AG04450 (cell line): Measurements from ENCODE around the gene ATP2B2. TPM values are rescaled to one million over a fixed set of nuclear protein-coding genes. Genes with fewer than 3 reads are reported as not detected.

Experiments used
- CTCF ChIA-PET: fragments of 300-600, 350-600 bp; formaldehyde crosslinking; extraction: SDS; loops from one replicate; lab custom pipeline; 2022; ENCODE audit warnings: antibody characterized with exemption, inconsistent platforms; lab: Charles Lee
- POLR2A ChIA-PET: fragments of 350-600 bp; formaldehyde crosslinking; extraction: SDS; loops from one replicate; lab custom pipeline; 2021; ENCODE audit warnings: antibody characterized with exemption, inconsistent platforms; lab: Yijun Ruan, JAX
- DNase-seq: peaks from one replicate; pipeline ENCODE4 v3.0.0-alpha.2; 2011; ENCODE audit warnings: low read depth, low spot score
- H3K27ac ChIP-seq: one replicate; pipeline ENCODE4 v1.5.1; 2012; ENCODE audit warnings: low read depth, low read length, control low read depth
- H3K27me3 ChIP-seq: one replicate; pipeline ENCODE4 v1.6.0; 2012; ENCODE audit warnings: low read length; ENCODE audit not compliant: control insufficient read depth, insufficient read depth
- H3K4me3 ChIP-seq: 2 replicates; pipeline ENCODE4 v1.5.1; 2011; ENCODE audit warnings: mild to moderate bottlenecking, low read depth, low read length, control low read depth
- H3K9me3 ChIP-seq: 2 replicates; pipeline ENCODE4 v1.5.1; 2012; ENCODE audit warnings: low read length; ENCODE audit not compliant: control insufficient read depth, insufficient read depth
- CTCF ChIP-seq: IDR thresholded peaks from 2 replicates; pipeline ENCODE4 v1.5.1; 2011; ENCODE audit warnings: low read depth, low read length, control low read depth, inconsistent platforms
- polyA plus RNA-seq: library from polyadenylated mRNA; depleted of rRNA; stranded (reverse); fragments of >200 nt; gene quantifications from 2 replicates; pipeline ENCODE4 v1.2.3, GENCODE V29; 2011

The ATP2B2 gene
- polyA plus RNA-seq, 1 experiment = 0.01 TPM

- H3K27ac ChIP-seq = no peak overlapping the region
- POLR2A ChIA-PET = no interaction called here
- CTCF ChIA-PET = no interaction called here
- TF ChIP-seq CTCF = no peak
- peaks cover 4% of the 10 kb centered on the region for H3K9me3 ChIP-seq
- DNase-seq = no peak
- peaks cover 7% of the 10 kb centered on the region for H3K27me3 ChIP-seq
- H3K4me3 ChIP-seq = no peak overlapping the region
Measured at GRCh38 chr3:10371789-10372188, 133.6 kb downstream of the ATP2B2 start.

DNA sequence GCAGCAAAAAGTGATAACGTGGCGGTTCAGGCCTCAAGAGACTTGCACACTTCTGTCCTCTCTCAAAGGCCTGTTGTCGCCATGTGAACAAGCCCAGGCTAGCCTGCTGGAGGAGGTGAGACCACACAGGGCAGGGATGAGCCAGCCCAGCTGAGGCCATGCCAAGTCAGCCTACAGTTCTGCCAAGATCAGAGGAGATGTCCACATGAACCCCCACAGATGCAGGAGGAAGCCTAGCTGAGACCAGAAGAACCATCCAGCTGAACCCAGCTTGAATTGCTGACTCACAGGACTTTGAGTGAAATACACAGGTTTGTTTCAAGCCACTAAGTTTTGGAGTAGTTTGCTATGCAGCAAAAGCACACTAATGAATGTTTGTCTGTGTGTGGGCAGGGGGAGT, 134.2 kb downstream of the ATP2B2 start:
- peak overlapping the region; percentile 41 for H3K27ac ChIP-seq
- no peak overlapping the region for H3K4me3 ChIP-seq
- peaks cover 2% of the 10 kb centered on the region for H3K27me3 ChIP-seq
- ChIA-PET CTCF (interaction anchor here (1.8 kb wide), 1 partner anchor 27 kb away, joined by 7 read pairs; no protein-coding TSS in a partner anchor), POLR2A (interaction anchor here (0.5 kb wide), 1 partner anchor 198 kb away, joined by 3 read pairs; no protein-coding TSS in a partner anchor)
- no peak for DNase-seq
- H3K9me3 ChIP-seq = peaks cover 4% of the 10 kb centered on the region
- TF ChIP-seq CTCF = no peak

DNA sequence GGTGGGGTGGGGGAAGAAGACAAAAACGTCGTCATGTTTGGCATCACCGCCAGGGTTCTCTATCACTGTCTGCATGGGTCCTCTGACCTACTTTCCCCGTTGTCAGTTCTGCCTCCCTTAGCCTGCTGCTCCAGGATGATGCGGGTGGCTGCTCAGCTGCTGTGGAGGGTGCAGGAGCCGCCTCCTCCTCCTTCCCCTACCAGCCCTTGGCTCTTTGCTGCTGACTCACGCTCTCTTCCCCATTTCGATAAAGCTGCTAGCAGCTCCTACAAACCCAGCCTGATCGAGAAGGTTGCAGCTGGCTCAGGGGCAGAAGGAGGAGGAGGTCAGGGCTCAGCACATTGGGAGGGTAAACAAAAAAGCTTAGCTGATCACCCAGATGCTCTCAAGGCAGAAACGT, 135.0 kb downstream of the ATP2B2 start:
- peak; percentile 79 for DNase-seq
- peaks cover 4% of the 10 kb centered on the region for H3K9me3 ChIP-seq
- no peak for TF ChIP-seq CTCF
- POLR2A ChIA-PET = interaction anchor here (0.5 kb wide), 1 partner anchor 199 kb away, joined by 3 read pairs; no protein-coding TSS in a partner anchor
- H3K4me3 ChIP-seq = no peak overlapping the region
- H3K27me3 ChIP-seq = no peaks in the 10 kb centered on the region
- H3K27ac ChIP-seq = peak overlapping the region; percentile 68
- CTCF ChIA-PET = interaction anchor here (1.8 kb wide), 1 partner anchor 26 kb away, joined by 7 read pairs; no protein-coding TSS in a partner anchor

GRCh38 chr3:10368512-10368911, 136.9 kb downstream of the ATP2B2 start:
- DNase-seq = no peak
- Histone ChIP-seq H3K4me3 (no peak overlapping the region), H3K9me3 (peaks cover 4% of the 10 kb centered on the region), H3K27me3 (no peaks in the 10 kb centered on the region), H3K27ac (no peak overlapping the region)
- TF ChIP-seq CTCF = no peak
- ChIA-PET POLR2A (no interaction called here), CTCF (no interaction called here)

DNA sequence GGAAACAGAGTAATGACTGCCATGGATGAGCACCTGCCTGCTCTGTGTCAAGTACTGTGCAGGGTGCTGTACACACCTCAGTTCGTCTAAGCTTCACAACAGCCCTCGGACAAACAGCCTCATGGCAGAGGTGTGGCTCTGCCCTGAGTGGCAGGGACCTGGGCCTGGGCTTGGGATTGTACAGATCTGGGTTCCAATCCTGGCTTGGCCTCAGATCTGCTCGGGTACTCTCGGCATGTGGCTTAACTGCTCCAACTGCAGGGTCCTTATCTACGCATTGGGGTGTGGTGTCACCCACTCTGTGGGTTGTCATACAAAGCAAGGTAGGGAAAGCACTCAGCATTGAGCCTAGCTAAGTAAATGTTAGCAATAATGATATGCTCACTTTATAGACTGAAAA, 137.9 kb downstream of the ATP2B2 start:
- TF ChIP-seq CTCF = no peak
- peak overlapping the region; percentile 95 for H3K27ac ChIP-seq
- H3K4me3 ChIP-seq = no peak overlapping the region
- ChIA-PET CTCF (interaction anchor here (1.2 to 2.3 kb wide), 3 partner anchors 10 to 35 kb away, joined by 3 to 16 read pairs (median 10); no protein-coding TSS in a partner anchor), POLR2A (interaction anchor here (2.2 kb wide), 1 partner anchor 10 kb away, joined by 15 read pairs; no protein-coding TSS in a partner anchor)
- no peaks in the 10 kb centered on the region for H3K27me3 ChIP-seq
- no peak for DNase-seq
- H3K9me3 ChIP-seq = peaks cover 8% of the 10 kb centered on the region
